ENCODE measurements around the gene TPBGL.
A peak's percentile ranks its signal among the peaks of the same experiment; 100 is the strongest.

Gene TPBGL

GRCh38 chr11:75212411-75212810 is 28.2 kb upstream of the TPBGL start:
- DNase-seq (ENCODE audit: low read depth), result no peak

DNA sequence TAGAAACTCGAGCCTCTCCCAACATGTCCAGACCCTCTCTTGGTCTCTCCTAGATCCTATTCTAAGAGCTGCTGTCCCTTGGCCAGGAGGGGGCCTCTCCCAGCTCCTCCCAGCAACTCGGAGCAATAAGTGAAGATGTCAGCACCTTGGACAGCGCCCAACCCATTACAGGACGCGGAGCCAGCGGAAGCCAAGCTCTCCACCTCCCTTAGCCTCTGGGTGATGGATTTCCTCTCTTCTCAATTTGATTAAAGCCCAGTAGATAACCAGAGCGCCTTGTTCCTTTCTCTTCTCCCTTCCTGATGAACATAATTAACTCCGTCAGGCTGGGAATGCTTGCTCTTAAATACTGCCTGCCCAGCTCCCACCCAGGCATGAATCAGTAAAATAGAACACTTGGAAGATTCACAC is 26.2 kb upstream of the TPBGL start:
- DNase-seq (ENCODE audit: low read depth), result peak; percentile 61

DNA sequence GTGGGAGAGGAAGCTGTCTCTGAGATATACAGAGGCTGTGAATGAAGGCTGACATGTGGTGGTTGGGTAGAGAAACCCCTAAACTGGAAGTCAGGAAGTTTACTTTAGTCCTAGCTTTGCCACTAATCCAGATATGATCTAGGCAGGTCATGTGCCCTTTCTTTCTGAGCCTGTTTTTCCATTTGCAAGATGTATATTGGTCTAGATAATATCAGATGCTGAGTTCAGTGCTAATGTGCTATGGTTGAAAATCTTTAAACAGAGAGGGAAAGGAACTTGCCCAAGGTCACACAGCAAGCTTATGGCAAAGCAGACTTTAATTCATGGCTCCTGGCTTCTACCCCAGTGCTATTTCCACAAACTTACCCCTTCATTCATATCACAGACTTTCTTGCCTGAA is 25.7 kb upstream of the TPBGL start:
- no peak for DNase-seq (ENCODE audit: low read depth)

GRCh38 chr11:75219869-75220268 is 20.7 kb upstream of the TPBGL start:
- DNase-seq (ENCODE audit: low read depth), result no peak

DNA sequence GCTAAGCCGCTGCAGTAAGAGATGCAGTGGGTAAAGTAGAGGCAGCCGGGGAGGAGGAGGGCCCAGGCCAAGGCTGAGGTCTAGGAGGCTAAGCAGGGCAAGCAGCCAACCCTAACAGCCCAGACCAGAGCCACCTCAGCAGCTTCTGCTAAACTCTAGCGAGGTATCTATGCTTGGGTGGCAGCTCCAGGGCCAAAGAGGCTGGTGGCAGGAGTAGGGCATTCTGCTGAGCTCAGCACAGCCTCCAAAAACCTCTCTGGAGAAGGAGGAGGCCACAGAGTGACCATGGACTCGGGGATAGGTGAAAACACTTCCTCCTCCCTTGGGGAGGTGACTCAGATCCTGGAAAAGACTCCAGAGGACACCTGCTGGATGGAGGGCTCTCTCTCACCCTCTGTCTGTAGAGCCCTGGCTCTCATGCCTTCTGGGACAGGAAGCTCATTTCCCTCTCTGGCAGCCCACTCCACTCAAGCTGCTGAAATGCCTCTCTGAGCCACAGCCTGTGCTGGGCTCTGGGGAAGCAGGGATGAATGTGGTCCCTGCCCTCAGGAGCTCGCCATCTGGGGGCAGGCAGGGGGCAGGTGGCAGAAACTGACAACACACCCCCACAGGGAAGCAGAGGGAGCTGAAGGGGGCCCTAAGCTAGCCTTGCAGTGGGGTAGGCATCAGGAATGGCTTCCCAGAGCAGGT is 16.5 kb upstream of the TPBGL start:
- no peak for DNase-seq (ENCODE audit: low read depth)

GRCh38 chr11:75225794-75226193 is 14.8 kb upstream of the TPBGL start:
- DNase-seq (ENCODE audit: low read depth), result no peak

- DNase-seq (ENCODE audit: low read depth), result no peak
Measured at GRCh38 chr11:75229466-75229865, 11.1 kb upstream of the TPBGL start.

DNA sequence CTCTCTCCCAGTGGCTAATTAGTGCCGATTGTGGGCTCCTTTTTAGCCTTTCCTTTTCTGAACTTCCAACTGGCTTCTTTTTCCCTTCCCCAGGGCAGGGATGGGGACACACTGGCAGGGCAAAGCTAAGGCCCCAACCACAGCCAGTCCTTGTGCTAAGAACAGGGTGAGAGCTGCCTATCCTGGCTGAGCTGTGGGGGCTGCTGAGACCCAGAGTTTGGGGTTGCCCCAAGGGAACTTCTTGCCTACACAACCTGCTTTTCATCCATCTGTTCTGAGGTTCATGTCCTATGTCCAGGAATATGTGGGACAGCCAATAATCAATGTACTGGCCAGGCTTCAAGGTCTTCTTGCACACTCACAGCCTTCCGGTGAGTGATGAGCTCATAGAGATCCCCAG is 10.0 kb upstream of the TPBGL start:
- DNase-seq (ENCODE audit: low read depth), result no peak

DNA sequence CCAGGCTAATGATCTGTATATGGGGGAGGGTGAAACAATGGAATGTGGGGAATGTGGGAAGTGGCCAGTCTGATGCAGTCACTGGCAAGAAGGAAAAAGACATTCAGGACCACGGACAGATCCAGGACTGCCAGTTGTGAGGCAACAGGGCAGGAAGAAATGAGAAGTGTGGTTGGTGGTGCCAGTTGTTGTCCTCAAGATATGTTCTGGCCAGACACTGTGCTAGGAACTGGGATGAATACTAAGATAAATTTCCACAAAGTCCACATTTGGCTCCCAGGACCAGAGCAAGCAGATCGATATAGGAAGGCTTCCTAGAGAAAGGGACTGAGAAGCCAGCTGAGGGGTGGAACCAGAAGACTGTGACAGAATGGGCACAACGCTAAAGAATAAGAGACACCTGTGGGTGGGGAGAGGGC is 6.8 kb upstream of the TPBGL start:
- no peak for DNase-seq (ENCODE audit: low read depth)

DNA sequence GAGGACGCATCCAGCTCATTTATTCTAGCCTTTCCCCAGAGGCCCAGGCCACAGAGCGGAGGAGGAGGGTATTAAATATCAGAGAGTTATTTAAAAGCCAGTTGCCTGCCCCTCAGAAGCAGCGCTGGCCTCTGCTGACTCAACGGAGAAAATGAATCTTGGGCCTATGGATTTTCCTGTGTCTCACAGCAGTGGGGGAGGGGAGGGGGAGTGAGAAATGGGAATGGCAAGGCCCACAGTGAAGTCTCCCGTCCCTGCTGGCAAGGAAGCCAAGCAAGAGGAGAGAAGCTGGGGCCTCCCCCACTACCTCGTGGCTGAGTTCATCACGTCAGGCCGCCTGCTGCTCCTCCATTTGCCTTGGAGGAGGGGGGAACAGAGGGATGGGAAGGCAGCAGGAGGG is 4.5 kb upstream of the TPBGL start:
- no peak for DNase-seq (ENCODE audit: low read depth)

DNA sequence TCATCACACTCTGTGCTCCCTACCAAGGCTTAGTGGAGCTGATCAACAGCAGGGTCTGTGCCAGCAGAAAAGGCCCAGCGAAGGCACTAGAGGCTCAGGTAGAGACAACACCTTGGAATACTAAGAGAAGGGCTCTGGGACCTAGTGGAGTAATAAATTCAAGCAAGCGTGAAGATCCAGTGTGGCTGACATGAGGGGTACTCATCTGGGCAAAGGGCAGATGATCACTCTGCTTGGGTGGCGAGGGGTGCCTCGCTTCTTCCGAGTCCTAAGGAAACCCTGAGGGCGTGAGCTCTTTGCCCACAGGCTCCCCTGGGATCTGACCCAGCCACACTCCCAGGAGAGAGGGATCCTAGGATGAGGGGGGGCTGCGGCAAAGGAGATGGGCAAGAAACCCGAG is 3.5 kb upstream of the TPBGL start:
- DNase-seq (ENCODE audit: low read depth), result no peak

DNA sequence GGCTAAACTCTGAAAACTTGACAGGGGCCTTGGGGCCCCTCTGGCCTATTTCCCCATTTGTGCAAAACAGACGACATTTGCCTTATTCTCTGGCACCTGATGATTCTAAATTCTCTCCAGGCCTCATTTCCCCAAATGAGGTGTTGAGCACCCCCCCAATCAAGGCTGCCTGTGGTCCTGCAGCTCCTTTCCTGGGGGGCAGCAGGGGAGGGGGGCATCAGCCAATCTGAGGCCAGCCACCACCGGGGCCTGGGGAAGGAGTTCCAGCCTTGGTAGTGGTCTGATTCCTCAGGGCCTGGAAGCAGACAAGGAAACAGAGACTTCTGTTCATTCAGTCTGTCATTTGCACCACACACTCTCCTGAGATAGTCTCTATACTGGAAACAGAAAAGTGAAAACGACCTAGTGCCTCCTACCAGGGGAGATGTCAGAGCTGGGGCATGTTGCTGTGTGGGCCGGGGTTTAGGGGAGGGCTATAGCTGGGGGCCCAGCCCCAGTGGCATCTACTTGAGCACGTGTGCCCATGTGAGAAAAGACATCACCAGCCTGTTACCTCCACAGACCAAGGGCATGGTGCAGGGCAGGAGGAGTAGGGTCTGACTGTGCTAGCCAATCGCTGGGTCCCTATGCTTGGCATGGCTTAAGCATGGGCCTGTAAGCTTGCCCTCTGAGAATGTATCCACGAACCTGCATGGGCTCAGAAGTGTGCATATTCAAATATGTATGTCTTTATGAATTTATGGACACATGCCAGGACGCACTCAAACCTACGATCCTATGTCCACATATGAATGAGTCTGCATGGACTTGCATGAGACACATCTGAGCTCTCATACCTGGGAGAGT is 1.8 kb upstream of the TPBGL start:
- no peak for DNase-seq (ENCODE audit: low read depth)

- DNase-seq (ENCODE audit: low read depth), result no peak
Measured at GRCh38 chr11:75239531-75240290, 863 bp upstream of the TPBGL start.

- DNase-seq (ENCODE audit: low read depth), result peak; percentile 76
Measured at GRCh38 chr11:75241036-75241905, 697 bp downstream of the TPBGL start.

GRCh38 chr11:75241906-75242644 is 1.5 kb downstream of the TPBGL start:
- DNase-seq (ENCODE audit: low read depth), result no peak

GRCh38 chr11:75242722-75243600 is 2.4 kb downstream of the TPBGL start:
- no peak for DNase-seq (ENCODE audit: low read depth)

DNA sequence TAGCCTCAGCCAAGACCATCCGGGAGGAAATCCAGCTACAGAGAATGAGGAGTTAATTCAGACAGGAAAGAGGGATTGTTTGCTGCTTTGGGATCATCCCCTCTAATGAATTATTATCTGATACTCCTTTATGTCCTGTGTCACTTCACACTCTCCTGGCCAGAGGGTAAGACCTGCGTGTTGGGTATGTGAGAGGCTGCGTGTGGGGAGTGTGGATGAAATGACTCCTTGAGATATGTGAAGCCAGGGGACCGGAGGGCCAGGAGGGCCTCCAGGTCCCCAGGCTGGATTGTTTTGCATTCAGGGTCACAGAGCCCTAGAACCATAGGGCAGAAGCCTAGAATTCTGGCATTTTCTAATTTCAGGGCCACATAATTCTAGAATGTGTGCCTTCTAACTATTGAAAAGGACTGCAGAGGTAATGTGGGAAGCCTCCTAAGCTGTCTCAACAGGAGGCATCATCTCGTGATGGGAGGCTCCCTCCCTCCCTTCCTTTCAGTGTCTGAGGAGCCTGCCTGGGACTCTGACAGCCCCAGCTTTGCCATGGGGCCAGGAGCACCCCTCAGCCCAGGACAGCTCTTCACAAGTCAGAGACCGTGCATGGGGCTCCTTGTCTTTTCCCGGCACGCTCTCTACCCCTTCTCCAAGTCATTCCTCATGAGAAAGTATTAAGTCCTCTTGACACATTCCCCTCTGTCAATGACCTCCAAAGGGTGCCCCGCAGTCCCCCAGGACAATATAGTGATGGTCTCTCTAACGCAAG is 3.7 kb downstream of the TPBGL start:
- DNase-seq (ENCODE audit: low read depth), result no peak

DNA sequence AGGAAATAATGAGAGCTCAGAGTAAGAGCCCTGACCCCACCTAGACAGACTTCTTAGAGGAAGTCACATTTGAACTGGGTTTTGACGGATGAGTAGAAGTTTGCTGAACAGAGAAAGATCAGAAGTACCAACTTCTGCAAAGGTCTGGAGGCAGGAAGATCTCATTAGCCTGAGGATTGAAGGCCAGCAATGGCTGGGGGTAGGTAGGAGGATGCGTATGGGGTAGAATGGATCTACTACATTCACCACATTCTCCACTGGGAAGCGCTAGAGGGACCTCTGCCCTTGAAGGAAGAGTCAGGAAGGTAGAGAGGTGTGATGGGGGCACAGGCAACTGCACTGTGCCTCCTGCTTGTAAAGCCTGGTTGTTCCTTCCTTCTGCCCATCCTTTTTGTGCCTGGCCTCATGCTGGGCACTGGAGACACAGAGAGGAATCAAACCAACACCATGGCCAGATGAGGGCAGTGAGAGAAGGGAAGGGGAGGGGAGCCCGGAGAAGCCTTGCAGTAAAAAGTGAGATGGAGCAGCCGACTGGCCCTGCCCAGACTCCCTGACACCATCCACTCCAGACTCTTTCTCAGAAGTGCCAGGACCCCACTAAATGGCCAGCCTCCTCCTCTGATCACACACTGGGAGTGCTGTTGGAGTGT is 4.9 kb downstream of the TPBGL start:
- no peak for DNase-seq (ENCODE audit: low read depth)

All from activated gamma-delta T cell treated with anti-CD3 and anti-CD28 coated beads, Interleukin-2, amount 50 U/mL, for 16 hours (primary cell).